ENCODE data around the gene MUC3A.

The MUC3A gene

GRCh38 chr7:100951172-100951571 is 1.8 kb downstream of the MUC3A start:
- Histone ChIP-seq H3K4me1 (ENCODE audit: control insufficient read depth, insufficient read depth, low read length) (no peaks in the 10 kb centered on the region), H3K36me3 (ENCODE audit: control insufficient read depth, insufficient read depth, low read length) (no peaks in the 10 kb centered on the region), H3K9ac (ENCODE audit: low read length) (no peak overlapping the region), H3K27ac (ENCODE audit: low read depth, low read length) (no peak overlapping the region), H3K4me3 (ENCODE audit: low read length) (no peak overlapping the region), H3K27me3 (ENCODE audit: control insufficient read depth, insufficient read depth, low read length) (peaks cover 8% of the 10 kb centered on the region)

DNA sequence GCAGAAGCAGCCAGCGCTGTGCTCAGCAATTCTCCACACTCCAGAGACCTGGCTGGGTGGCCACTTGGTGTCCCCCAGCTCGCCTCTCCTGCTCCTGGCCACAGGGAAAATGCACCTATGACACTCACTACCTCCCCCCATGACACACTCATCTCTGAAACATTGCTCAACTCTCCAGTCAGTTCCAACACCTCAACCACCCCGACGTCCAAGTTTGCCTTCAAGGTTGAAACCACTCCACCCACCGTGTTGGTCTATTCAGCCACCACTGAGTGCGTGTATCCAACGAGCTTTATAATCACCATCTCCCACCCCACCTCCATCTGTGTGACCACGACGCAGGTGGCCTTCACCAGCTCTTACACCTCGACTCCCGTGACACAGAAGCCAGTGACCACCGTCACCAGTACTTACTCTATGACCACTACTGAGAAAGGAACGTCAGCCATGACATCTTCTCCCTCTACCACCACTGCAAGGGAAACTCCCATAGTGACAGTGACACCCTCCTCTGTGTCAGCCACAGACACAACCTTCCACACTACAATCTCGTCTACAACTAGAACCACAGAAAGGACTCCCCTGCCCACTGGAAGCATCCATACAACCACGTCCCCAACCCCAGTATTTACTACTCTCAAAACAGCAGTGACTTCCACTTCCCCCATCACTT is 2.7 kb downstream of the MUC3A start:
- no peaks in the 10 kb centered on the region for H3K4me1 ChIP-seq (ENCODE audit: control insufficient read depth, insufficient read depth, low read length)
- H3K27me3 ChIP-seq (ENCODE audit: control insufficient read depth, insufficient read depth, low read length): peaks cover 8% of the 10 kb centered on the region

GRCh38 chr7:100952641-100953040 is 3.3 kb downstream of the MUC3A start:
- Histone ChIP-seq H3K36me3 (ENCODE audit: control insufficient read depth, insufficient read depth, low read length) (no peaks in the 10 kb centered on the region), H3K27me3 (ENCODE audit: control insufficient read depth, insufficient read depth, low read length) (peaks cover 8% of the 10 kb centered on the region), H3K27ac (ENCODE audit: low read depth, low read length) (no peak overlapping the region), H3K4me1 (ENCODE audit: control insufficient read depth, insufficient read depth, low read length) (no peaks in the 10 kb centered on the region), H3K4me3 (ENCODE audit: low read length) (no peak overlapping the region), H3K9ac (ENCODE audit: low read length) (no peak overlapping the region)

More for the DNA sequence above, 2.7 kb downstream of the MUC3A start:
- Histone ChIP-seq H3K9ac (ENCODE audit: low read length) (no peak overlapping the region), H3K27ac (ENCODE audit: low read depth, low read length) (no peak overlapping the region), H3K36me3 (ENCODE audit: control insufficient read depth, insufficient read depth, low read length) (no peaks in the 10 kb centered on the region), H3K4me3 (ENCODE audit: low read length) (no peak overlapping the region)

DNA sequence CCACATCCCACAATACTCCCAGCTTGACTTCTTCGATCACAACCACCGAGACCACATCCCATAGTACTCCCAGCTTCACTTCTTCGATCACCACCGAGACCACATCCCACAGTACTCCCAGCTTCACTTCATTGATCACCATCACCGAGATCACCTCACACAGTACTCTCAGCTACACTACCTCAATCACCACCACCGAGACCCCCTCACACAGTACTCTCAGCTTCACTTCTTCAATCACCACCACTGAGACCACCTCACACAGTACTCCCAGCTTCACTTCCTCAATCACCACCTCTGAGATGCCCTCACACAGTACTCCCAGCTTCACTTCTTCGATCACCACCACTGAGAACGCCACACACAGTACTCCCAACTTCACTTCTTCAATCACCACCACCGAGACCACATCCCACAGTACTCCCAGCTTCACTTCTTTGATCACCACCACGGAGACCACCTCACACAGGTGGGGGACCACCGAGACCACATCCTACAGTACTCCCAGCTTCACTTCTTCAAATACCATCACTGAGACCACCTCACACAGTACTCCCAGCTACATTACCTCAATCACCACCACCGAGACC is 8.6 kb downstream of the MUC3A start:
- Histone ChIP-seq H3K36me3 (ENCODE audit: control insufficient read depth, insufficient read depth, low read length) (no peaks in the 10 kb centered on the region), H3K4me3 (ENCODE audit: low read length) (no peak overlapping the region), H3K27ac (ENCODE audit: low read depth, low read length) (no peak overlapping the region), H3K4me1 (ENCODE audit: control insufficient read depth, insufficient read depth, low read length) (no peaks in the 10 kb centered on the region), H3K9ac (ENCODE audit: low read length) (no peak overlapping the region), H3K27me3 (ENCODE audit: control insufficient read depth, insufficient read depth, low read length) (peaks cover 6% of the 10 kb centered on the region)

GRCh38 chr7:100959894-100960293 is 10.6 kb downstream of the MUC3A start:
- Histone ChIP-seq H3K4me3 (ENCODE audit: low read length) (no peak overlapping the region), H3K9ac (ENCODE audit: low read length) (no peak overlapping the region), H3K27me3 (ENCODE audit: control insufficient read depth, insufficient read depth, low read length) (peaks cover 15% of the 10 kb centered on the region), H3K36me3 (ENCODE audit: control insufficient read depth, insufficient read depth, low read length) (no peaks in the 10 kb centered on the region), H3K4me1 (ENCODE audit: control insufficient read depth, insufficient read depth, low read length) (no peaks in the 10 kb centered on the region), H3K27ac (ENCODE audit: low read depth, low read length) (no peak overlapping the region)

GRCh38 chr7:100962537-100962936 is 13.2 kb downstream of the MUC3A start:
- H3K4me1 ChIP-seq (ENCODE audit: control insufficient read depth, insufficient read depth, low read length): no peaks in the 10 kb centered on the region
- no peak overlapping the region for H3K9ac ChIP-seq (ENCODE audit: low read length)
- no peak overlapping the region for H3K4me3 ChIP-seq (ENCODE audit: low read length)
- H3K27me3 ChIP-seq (ENCODE audit: control insufficient read depth, insufficient read depth, low read length): peaks cover 35% of the 10 kb centered on the region
- H3K36me3 ChIP-seq (ENCODE audit: control insufficient read depth, insufficient read depth, low read length): no peaks in the 10 kb centered on the region
- H3K27ac ChIP-seq (ENCODE audit: low read depth, low read length): no peak overlapping the region

DNA sequence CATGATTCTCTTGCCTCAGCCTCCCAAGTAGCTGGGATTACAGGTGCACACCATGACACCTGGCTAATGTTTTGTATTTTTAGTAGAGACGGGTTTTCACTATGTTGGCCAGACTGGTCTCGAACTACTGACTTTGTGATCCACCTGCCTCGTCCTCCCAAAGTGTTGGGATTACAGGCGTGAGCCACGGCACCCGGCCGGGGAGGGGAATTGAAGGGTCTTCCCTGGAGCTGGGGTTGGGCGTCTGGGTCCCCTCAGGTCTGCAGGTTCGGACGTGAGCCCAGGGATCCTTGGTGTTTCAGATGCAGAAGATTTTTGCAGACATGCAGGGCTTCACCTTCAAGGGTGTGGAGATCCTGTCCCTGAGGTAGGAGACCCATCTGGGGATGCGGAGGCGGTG is 14.1 kb downstream of the MUC3A start:
- H3K36me3 ChIP-seq (ENCODE audit: control insufficient read depth, insufficient read depth, low read length): no peaks in the 10 kb centered on the region
- no peak overlapping the region for H3K4me3 ChIP-seq (ENCODE audit: low read length)
- H3K9ac ChIP-seq (ENCODE audit: low read length): no peak overlapping the region
- H3K27ac ChIP-seq (ENCODE audit: low read depth, low read length): no peak overlapping the region
- H3K27me3 ChIP-seq (ENCODE audit: control insufficient read depth, insufficient read depth, low read length): peaks cover 36% of the 10 kb centered on the region
- H3K4me1 ChIP-seq (ENCODE audit: control insufficient read depth, insufficient read depth, low read length): no peaks in the 10 kb centered on the region

GRCh38 chr7:100963874-100964273 is 14.5 kb downstream of the MUC3A start:
- no peaks in the 10 kb centered on the region for H3K4me1 ChIP-seq (ENCODE audit: control insufficient read depth, insufficient read depth, low read length)
- peaks cover 36% of the 10 kb centered on the region for H3K27me3 ChIP-seq (ENCODE audit: control insufficient read depth, insufficient read depth, low read length)
- H3K4me3 ChIP-seq (ENCODE audit: low read length): no peak overlapping the region
- no peak overlapping the region for H3K9ac ChIP-seq (ENCODE audit: low read length)
- H3K36me3 ChIP-seq (ENCODE audit: control insufficient read depth, insufficient read depth, low read length): no peaks in the 10 kb centered on the region
- H3K27ac ChIP-seq (ENCODE audit: low read depth, low read length): no peak overlapping the region

DNA sequence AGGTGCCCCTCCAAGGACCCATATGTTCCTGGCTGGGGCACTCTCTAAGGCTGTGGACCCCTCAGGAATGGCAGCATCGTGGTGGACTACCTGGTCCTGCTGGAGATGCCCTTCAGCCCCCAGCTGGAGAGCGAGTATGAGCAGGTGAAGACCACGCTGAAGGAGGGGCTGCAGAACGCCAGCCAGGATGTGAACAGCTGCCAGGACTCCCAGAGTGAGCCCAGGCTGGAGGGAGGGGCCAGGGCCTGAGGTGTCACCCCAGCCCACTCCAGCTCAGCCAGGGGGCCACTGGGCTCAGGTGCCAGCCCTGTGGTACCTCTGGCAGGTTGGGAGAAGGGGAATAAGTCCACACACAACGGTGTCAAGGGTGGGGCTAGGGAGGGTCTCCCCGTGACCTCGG is 15.3 kb downstream of the MUC3A start:
- Histone ChIP-seq H3K36me3 (ENCODE audit: control insufficient read depth, insufficient read depth, low read length) (no peaks in the 10 kb centered on the region), H3K27ac (ENCODE audit: low read depth, low read length) (no peak overlapping the region), H3K27me3 (ENCODE audit: control insufficient read depth, insufficient read depth, low read length) (peaks cover 36% of the 10 kb centered on the region), H3K4me3 (ENCODE audit: low read length) (no peak overlapping the region), H3K4me1 (ENCODE audit: control insufficient read depth, insufficient read depth, low read length) (no peaks in the 10 kb centered on the region), H3K9ac (ENCODE audit: low read length) (no peak overlapping the region)

- H3K9ac ChIP-seq (ENCODE audit: low read length): no peak overlapping the region
- peaks cover 36% of the 10 kb centered on the region for H3K27me3 ChIP-seq (ENCODE audit: control insufficient read depth, insufficient read depth, low read length)
- peak overlapping the region; percentile 45 for H3K4me3 ChIP-seq (ENCODE audit: low read length)
- H3K27ac ChIP-seq (ENCODE audit: low read depth, low read length): no peak overlapping the region
- H3K4me1 ChIP-seq (ENCODE audit: control insufficient read depth, insufficient read depth, low read length): no peaks in the 10 kb centered on the region
- H3K36me3 ChIP-seq (ENCODE audit: control insufficient read depth, insufficient read depth, low read length): no peaks in the 10 kb centered on the region
Observed at GRCh38 chr7:100965045-100965722, 15.8 kb downstream of the MUC3A start.

DNA sequence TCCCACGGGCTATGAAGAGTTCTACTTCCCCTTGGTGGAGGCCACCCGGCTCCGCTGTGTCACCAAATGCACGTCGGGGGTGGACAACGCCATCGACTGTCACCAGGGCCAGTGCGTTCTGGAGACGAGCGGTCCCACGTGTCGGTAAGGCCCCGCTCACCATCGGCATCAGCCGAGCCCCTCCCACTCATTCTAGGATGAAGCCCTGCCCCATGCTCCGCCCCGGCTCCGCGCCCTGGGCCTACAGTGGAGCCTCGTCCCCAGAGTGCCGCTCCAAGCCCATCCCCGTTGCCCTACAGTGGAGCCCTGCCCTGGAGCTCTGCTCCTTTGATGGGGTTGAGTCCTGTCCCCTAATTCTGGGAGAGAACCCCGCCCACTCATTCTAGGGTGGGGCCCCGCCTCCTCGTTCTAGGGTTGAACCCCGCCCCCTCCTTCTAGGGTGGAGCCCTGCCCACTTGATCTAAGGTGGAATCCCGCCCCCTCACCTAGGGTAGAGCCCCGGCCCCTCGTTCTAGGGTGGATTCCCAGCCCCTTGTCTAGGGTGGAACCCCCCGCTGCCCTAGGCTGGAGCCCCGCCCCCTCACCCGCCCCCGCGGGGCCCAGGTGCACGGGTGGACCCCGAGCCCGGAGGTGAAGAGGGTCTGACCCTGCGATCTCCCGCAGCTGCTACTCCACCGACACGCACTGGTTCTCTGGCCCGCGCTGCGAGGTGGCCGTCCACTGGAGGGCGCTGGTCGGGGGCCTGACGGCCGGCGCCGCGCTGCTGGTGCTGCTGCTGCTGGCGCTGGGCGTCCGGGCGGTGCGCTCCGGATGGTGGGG is 16.6 kb downstream of the MUC3A start:
- peaks cover 31% of the 10 kb centered on the region for H3K27me3 ChIP-seq (ENCODE audit: control insufficient read depth, insufficient read depth, low read length)
- H3K4me3 ChIP-seq (ENCODE audit: low read length): peak overlapping the region; percentile 45
- H3K4me1 ChIP-seq (ENCODE audit: control insufficient read depth, insufficient read depth, low read length): no peaks in the 10 kb centered on the region
- no peak overlapping the region for H3K27ac ChIP-seq (ENCODE audit: low read depth, low read length)
- H3K36me3 ChIP-seq (ENCODE audit: control insufficient read depth, insufficient read depth, low read length): no peaks in the 10 kb centered on the region
- no peak overlapping the region for H3K9ac ChIP-seq (ENCODE audit: low read length)

GRCh38 chr7:100966542-100967291 is 17.4 kb downstream of the MUC3A start:
- H3K27ac ChIP-seq (ENCODE audit: low read depth, low read length): no peak overlapping the region
- peaks cover 30% of the 10 kb centered on the region for H3K27me3 ChIP-seq (ENCODE audit: control insufficient read depth, insufficient read depth, low read length)
- no peaks in the 10 kb centered on the region for H3K4me1 ChIP-seq (ENCODE audit: control insufficient read depth, insufficient read depth, low read length)
- peak overlapping the region; percentile 76 for H3K9ac ChIP-seq (ENCODE audit: low read length)
- H3K36me3 ChIP-seq (ENCODE audit: control insufficient read depth, insufficient read depth, low read length): no peaks in the 10 kb centered on the region
- peak overlapping the region; percentile 65 for H3K4me3 ChIP-seq (ENCODE audit: low read length)

Data from rectal smooth muscle tissue (tissue), 1 donor.